OCI-LY1 (cell line): ENCODE measurements around the gene SETSIP.
"Not testable (repeated sequence)": the region's sequence is repeated elsewhere in the genome, so short reads cannot be mapped to it uniquely, and the experiment has no call there.

Experiments
- H2AFZ ChIP-seq: fragments of 200-600 bp; sonication (generic), shearing (Covaris generic); 2 replicates; pipeline ENCODE4 v1.6.0; 2014; ENCODE audit warnings: antibody characterized with exemption, mild to moderate bottlenecking, low read length
- H3F3A ChIP-seq: fragments of 200-600 bp; sonication (generic), shearing (Covaris generic); 2 replicates; pipeline ENCODE4 v1.6.0; 2014; ENCODE audit warnings: mild to moderate bottlenecking, antibody characterized with exemption, low read length, moderate library complexity; ENCODE audit not compliant: insufficient read depth
- H3K27ac ChIP-seq: fragments of 200-600 bp; sonication (generic); 2 replicates; pipeline ENCODE4 v1.5.1; 2014; ENCODE audit warnings: low read length, mixed run types, mild to moderate bottlenecking, low read depth; ENCODE audit not compliant: poor library complexity, severe bottlenecking
- H3K27me3 ChIP-seq: fragments of 200-600 bp; sonication (generic); 2 replicates; pipeline ENCODE4 v1.6.0; 2014; ENCODE audit warnings: antibody characterized with exemption, mild to moderate bottlenecking, low read length, moderate library complexity; ENCODE audit not compliant: insufficient read depth
- H3K36me3 ChIP-seq: fragments of 200-600 bp; sonication (generic); 2 replicates; pipeline ENCODE4 v1.6.1; 2014; ENCODE audit warnings: mild to moderate bottlenecking, antibody characterized with exemption, low read length, moderate library complexity, mixed read lengths; ENCODE audit not compliant: insufficient read depth
- H3K4me1 ChIP-seq: fragments of 200-600 bp; sonication (generic); 2 replicates; pipeline ENCODE4 v1.5.1; 2014; ENCODE audit warnings: mild to moderate bottlenecking, low read length, moderate library complexity; ENCODE audit not compliant: insufficient read depth, severe bottlenecking
- H3K4me2 ChIP-seq: fragments of 200-600 bp; sonication (generic), shearing (Covaris generic); 2 replicates; pipeline ENCODE4 v1.6.1; 2014; ENCODE audit warnings: low read length
- H3K4me3 ChIP-seq: fragments of 200-600 bp; sonication (generic); 2 replicates; pipeline ENCODE4 v1.5.1; 2014; ENCODE audit warnings: low read length, low read depth, mild to moderate bottlenecking, mixed read lengths; ENCODE audit not compliant: poor library complexity, severe bottlenecking
- H3K79me2 ChIP-seq: fragments of 200-600 bp; shearing (Covaris generic); 2 replicates; pipeline ENCODE4 v1.6.1; 2016; ENCODE audit warnings: mixed run types, low read length, mixed read lengths; ENCODE audit not compliant: insufficient read depth
- H3K9ac ChIP-seq: fragments of 200-600 bp; sonication (generic), shearing (Covaris generic); 2 replicates; pipeline ENCODE4 v1.6.1; 2014; ENCODE audit warnings: mild to moderate bottlenecking, low read length, mixed read lengths
- H3K9me2 ChIP-seq: fragments of 200-600 bp; sonication (generic), shearing (Covaris generic); 2 replicates; pipeline ENCODE4 v1.6.1; 2014; ENCODE audit warnings: low read depth, mild to moderate bottlenecking, low read length, mixed read lengths
- H3K9me3 ChIP-seq: fragments of 200-600 bp; shearing (Covaris generic); 2 replicates; pipeline ENCODE4 v1.6.1; 2014; ENCODE audit warnings: low read length, mixed read lengths
- H4K20me1 ChIP-seq: fragments of 200-600 bp; sonication (generic), shearing (Covaris generic); 2 replicates; pipeline ENCODE4 v1.6.0; 2016; ENCODE audit warnings: mild to moderate bottlenecking, low read length; ENCODE audit not compliant: insufficient read depth
- CTCF ChIP-seq: fragments of 200-600 bp; sonication (generic), shearing (Covaris generic); IDR thresholded peaks from 2 replicates; pipeline ENCODE4 v1.5.1; 2017; ENCODE audit warnings: mild to moderate bottlenecking, antibody characterized with exemption, low read length, moderate library complexity, mixed read lengths
- EZH2 ChIP-seq: fragments of 200-600 bp; sonication (generic), shearing (Covaris generic); IDR thresholded peaks from 2 replicates; pipeline ENCODE4 v1.8.0; 2017; ENCODE audit warnings: borderline replicate concordance, mixed run types, mild to moderate bottlenecking, antibody characterized with exemption, low read length, moderate library complexity, mixed read lengths

The SETSIP gene

GRCh38 chr1:92029241-92029922 is 45.8 kb downstream of the SETSIP start:
- Histone ChIP-seq H3K27ac (no peak overlapping the region), H2AFZ (no peak overlapping the region), H3K4me1 (no peaks in the 10 kb centered on the region), H3K27me3 (no peaks in the 10 kb centered on the region), H3K36me3 (no peaks in the 10 kb centered on the region), H3K4me3 (no peak overlapping the region), H3K9ac (no peak overlapping the region), H3K4me2 (no peak overlapping the region), H3K79me2 (no peaks in the 10 kb centered on the region), H4K20me1 (no peaks in the 10 kb centered on the region), H3K9me2 (no peaks in the 10 kb centered on the region), H3K9me3 (no peaks in the 10 kb centered on the region), H3F3A (no peaks in the 10 kb centered on the region)
- no peak for TF ChIP-seq EZH2
- TF ChIP-seq CTCF, result no peak

GRCh38 chr1:92026806-92027205 is 48.4 kb downstream of the SETSIP start:
- H3K27ac ChIP-seq, result no peak overlapping the region
- no peak for TF ChIP-seq CTCF
- TF ChIP-seq EZH2, result no peak
- H3K4me1 ChIP-seq, result no peaks in the 10 kb centered on the region
- no peak overlapping the region for H3K9ac ChIP-seq
- H4K20me1 ChIP-seq, result no peaks in the 10 kb centered on the region
- no peak overlapping the region for H2AFZ ChIP-seq
- no peak overlapping the region for H3K4me3 ChIP-seq
- H3K9me2 ChIP-seq, result no peaks in the 10 kb centered on the region
- no peaks in the 10 kb centered on the region for H3K27me3 ChIP-seq
- no peaks in the 10 kb centered on the region for H3F3A ChIP-seq
- no peaks in the 10 kb centered on the region for H3K79me2 ChIP-seq
- H3K4me2 ChIP-seq, result no peak overlapping the region
- no peaks in the 10 kb centered on the region for H3K36me3 ChIP-seq
- H3K9me3 ChIP-seq, result 0 out of 2 replicates have a peak, but pooled peaks cover 3% of the 10 kb centered on the region

GRCh38 chr1:92026042-92026441 is 49.2 kb downstream of the SETSIP start:
- not testable (repeated sequence) for H4K20me1 ChIP-seq, H2AFZ ChIP-seq, H3K36me3 ChIP-seq, H3K27me3 ChIP-seq, H3K9me3 ChIP-seq, H3K9ac ChIP-seq, H3K27ac ChIP-seq, H3K79me2 ChIP-seq, H3K4me1 ChIP-seq, H3K9me2 ChIP-seq, H3K4me3 ChIP-seq, H3K4me2 ChIP-seq, H3F3A ChIP-seq
